Stimulated activated naive CD4-positive, alpha-beta T cell (primary cell): Measurements from ENCODE around the gene GATAD2A.

Source experiments
- DNase-seq, 6 experiments: peaks; one replicate each; lab custom pipeline; 2025; lab: John Stamatoyannopoulos, UW

The GATAD2A gene

GRCh38 chr19:19507354-19507753 is 101.9 kb downstream of the GATAD2A start:
- no peak for DNase-seq

- no peak for DNase-seq
These were observed 102.7 kb downstream of the GATAD2A start for GRCh38 chr19:19508217-19508616.

DNA sequence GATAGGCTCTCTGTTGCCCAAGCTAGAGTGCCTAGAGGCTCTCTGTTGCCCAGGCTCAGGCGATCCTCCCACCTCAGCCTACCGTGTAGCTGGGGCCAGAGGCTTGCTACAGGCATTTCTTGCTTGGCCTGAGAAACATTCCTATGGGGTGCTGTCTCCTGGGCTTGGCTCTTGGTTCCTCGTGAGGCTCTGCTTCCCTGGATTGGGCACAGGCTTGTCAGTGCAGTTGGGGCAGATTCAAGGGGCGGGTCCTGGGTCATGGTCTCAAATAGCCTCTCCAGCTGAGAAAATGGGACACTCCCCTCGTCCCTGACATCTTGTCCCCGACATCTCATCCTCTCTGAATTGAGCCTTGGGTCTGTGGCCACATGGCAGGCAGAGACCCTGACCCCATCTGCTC is 105.0 kb downstream of the GATAD2A start:
- DNase-seq = no peak

DNA sequence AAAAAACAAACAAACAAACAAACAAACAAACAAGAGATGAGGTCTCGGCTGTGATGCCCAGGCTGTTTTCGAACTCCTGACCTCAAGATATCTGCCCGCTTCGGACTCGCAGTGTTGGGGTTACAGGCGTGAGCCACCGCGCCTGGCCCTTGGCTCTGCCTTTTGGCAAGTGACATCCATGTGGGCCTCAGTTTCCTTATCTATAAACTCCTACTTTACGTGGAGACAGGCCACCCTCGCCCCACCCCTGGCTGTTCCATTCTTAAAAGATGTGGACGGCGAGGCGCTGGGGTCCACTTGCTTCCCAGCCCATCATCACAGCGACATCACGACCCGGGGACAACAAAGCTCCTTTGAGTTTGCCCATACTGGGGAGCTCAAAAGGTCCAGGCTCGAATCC is 108.2 kb downstream of the GATAD2A start:
- DNase-seq = no peak

GRCh38 chr19:19514215-19514657 is 108.8 kb downstream of the GATAD2A start:
- peak in 1 of 6 experiments; percentile 25 for DNase-seq

- DNase-seq = no peak
These were observed 109.6 kb downstream of the GATAD2A start, which contains the start of gene TSSK6 for GRCh38 chr19:19514881-19515641. Gene TSSK6 (minus strand): TSS chr19:19515548. CDS start chr19:19515427, 121 bp downstream.

GRCh38 chr19:19515642-19516519 is 110.4 kb downstream of the GATAD2A start, which contains the start of gene NDUFA13:
Gene NDUFA13 (plus strand): TSS chr19:19516225. CDS start chr19:19516239, 14 bp downstream.
- DNase-seq = peak; percentile 82 to 96 (median 91)

- no peak for DNase-seq
These were observed 111.8 kb downstream of the GATAD2A start for GRCh38 chr19:19517235-19517619.

DNA sequence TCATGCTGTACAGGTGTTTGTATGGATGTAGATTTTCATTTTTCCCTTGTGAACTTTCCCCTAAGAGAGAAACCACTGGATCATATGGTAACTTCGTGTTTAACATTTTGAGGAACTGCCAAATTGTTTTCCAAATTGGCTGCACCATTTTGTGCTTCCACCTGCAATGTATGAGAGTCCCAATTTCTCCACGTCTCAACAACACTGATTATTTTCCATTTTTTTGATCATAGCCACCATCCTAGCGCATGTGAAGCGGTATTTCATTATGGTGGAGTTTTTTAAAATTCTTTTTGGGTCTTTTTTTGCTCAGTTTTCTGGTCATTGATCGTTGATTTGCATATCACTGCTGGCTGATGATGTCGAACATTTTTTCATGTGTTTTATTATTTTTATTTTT is 115.5 kb downstream of the GATAD2A start:
- no peak for DNase-seq

- DNase-seq = no peak
These were observed 117.7 kb downstream of the GATAD2A start for GRCh38 chr19:19523177-19523576.

DNA sequence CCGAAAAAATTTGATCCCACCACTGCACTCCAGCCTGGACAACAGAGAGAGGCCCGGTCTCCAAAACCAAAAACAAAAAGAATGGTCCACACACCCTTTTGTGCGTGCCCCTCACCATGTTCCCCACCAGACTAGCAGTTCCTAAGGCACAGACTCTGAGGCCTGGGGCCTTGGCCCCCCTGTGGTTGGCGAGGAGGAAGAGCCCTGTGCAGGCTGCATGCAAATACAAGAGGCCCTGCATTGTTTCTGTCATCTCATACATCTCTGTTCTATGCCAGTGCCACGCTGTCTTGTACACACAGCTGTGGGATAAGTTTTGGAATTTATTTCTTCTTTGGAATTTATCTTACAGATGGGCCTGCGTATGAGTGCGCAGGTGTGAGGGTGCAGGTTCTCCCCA is 118.6 kb downstream of the GATAD2A start:
- DNase-seq = no peak

- no peak for DNase-seq
These were observed 120.3 kb downstream of the GATAD2A start for GRCh38 chr19:19525611-19526380.

DNA sequence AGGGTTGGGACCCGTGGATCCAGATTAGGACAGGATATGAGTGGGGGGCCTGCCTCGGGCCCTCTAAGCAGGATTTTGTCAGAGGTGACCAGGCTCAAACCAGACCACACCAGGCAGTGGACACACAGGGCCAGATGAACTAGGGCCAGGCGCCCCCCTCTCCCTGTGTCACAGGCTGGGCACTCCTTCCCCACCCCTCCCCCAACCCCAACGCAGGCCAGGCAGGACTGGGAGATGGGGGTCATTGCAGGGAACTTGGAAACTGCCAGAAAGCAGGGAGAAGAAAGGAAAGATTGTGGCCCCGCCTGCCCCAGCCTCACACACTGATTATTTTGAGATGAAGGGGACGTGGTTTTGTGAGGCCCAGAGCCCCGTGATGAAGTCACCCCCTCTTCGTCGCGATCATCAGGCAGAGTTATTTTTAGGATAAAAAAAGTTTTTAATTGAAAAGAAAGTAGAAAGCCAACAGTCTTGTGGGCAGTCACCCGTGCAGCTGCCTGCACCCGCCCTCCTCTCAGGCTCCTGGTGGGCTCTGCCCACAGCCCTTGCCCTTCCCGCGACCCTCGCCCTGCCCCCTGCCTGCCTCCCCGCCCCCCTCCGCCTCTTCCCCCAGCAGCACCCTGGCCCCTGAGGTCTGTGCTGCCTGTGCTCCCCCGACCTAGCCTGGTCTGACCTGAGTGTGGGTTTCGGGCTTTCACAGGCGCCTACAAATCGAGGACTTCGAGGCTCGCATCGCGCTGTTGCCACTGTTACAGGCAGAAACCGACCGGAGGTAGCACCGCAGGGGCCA is 121.3 kb downstream of the GATAD2A start:
- no peak for DNase-seq

DNA sequence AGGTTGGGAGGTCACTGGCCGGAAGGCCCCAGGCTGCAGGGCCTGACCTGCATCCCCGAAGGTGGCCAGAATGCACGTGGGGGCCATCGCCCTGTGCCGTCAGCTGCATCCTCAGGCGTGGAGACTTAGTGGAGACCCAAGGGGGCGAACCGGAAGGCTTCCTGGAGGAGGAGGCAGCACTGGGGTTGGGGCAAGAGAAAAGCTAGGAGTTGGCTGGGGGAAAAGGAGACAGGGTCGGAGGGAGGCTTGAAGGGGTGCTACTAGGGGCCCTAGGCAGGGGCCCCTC is 121.8 kb downstream of the GATAD2A start:
- DNase-seq = no peak

- DNase-seq = no peak
These were observed 122.5 kb downstream of the GATAD2A start for GRCh38 chr19:19527674-19528625.

DNA sequence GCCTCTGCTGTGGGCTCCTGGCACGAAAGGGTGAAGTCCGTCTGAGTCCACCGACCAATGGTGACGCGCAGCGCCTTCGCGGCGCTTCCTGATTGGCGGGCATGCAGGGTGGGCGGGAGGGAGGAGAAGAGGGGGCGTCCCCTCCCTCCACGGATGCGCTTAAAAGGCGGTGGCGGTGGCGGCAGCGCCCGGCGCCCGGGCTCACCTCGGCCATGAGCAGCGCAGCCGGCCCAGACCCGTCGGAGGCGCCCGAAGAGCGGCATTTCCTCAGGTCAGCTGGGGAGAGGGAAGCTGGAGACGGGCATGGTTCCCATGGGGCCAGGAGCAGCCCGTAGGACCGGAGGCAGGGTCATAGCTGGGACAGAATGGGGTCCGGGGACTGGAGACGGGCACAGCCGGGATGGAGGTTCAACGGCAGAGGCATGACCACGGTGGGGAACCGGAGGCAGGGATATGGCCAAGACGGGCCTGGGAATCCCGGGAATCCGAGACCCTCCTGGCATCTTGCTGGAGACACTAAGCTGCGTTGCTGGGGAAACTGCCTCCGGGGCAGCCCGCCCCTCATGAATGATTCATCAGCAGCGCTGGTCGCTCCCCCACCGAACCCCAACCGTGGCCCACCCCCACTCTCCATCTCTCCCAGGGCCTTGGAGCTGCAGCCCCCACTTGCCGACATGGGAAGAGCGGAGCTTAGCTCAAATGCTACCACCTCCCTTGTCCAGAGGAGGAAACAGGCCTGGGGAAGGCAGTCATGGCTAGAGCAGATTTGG is 123.4 kb downstream of the GATAD2A start, which contains the start of gene YJEFN3:
Gene YJEFN3, plus strand, starts transcription at position 191 of the 770 bp plus-strand sequence. Its CDS starts 22 bp downstream, at position 213.
- no peak for DNase-seq

DNA sequence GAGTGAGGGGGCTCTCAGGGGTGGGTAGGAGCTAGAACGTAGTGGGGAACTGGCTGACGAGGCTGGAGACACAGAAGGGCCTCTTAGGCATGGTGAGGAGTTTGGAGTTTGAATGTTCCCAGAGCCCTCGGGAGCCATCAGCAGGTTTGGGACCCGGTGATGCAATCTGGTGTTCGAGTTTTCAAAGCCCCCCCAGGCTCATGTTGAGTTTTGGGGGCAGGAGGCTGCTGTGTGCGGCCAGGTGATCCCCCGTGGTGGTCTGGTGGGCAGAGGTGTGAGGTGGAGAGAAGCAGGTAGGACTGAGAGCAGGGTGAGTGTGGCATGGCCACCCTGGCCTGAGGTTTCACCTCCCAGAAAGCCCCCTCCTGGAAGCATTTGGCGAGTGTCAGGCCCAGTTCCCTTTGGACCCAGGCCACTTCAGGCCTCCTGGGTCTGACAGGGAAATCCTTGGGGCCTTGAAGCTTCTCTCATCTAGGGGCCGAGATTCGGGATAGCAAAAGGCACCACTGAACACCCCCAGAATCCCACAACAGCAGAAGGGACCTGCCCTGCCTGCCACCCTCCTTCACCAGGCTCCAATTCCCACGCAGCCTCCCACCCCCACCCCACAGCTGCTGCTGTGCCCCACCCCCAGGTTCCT is 124.4 kb downstream of the GATAD2A start:
- DNase-seq = no peak

DNA sequence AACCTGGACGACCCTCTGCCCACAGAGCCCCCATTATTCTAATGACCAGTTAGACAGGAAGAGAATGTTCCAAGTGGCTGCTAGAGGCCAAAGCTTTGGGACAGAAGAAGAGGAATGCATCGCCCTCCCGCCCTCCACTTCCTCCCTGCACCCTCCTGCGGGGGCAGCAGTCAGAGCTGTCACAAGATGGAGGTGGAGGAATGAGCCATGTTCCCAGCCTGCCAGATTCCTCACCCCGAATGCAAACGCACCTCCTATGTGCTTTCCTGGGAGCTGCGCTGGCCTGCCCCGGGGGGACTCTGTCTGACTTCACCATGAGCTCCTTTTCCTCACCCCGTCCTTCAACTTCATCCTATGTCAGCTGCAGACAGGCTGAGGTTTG is 124.9 kb downstream of the GATAD2A start:
- no peak for DNase-seq

GRCh38 chr19:19530889-19531288 is 125.4 kb downstream of the GATAD2A start:
- no peak for DNase-seq
